Fibroblast of peridontal ligament (primary cell): ENCODE data around the gene NDUFV1.
A peak's percentile ranks its signal among the peaks of the same experiment; 100 is the strongest.

Experiments used
- DNase-seq: peaks from one replicate; pipeline ENCODE4 v3.0.0-alpha.2; 2010; ENCODE audit errors: extremely low read depth

The NDUFV1 gene

DNA sequence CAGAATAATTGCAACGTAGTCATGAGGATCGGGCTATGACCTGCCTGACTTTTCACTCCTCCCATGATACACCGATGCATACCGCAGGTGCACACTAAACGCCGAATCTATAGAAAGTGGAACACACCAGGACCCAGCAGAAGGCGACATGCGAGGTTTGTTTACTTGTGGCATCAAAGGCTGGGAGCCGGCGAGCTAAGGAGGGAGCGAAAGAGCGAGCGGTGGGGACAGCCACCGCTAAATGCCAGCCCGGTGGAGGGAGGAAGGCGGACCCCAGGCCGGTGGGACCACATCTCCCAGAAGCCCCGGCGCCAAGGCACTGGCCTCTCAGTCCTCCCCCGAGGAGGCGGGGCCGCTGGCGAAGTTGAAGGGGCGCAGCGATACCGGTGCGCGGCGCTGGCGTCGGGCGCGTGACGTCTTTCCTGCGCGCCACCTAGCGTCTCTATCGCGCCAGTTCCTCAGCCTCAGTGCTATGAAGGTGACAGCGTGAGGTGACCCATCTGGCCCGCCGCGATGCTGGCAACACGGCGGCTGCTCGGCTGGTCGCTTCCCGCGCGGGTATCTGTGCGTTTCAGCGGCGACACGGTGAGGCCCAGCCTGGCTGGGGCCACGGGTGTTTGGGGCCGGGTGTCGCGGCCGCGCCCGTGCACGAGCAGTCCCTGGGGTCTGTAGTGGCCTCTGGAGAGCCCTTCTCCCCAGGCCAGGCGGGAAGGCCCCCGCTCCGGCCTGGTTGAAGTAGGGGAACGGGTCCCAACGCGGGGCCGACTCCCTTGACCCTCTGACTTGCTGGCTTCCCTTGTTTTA lies at the start of gene NDUFV1:
Gene NDUFV1, plus strand, starts transcription at position 445 of the 804 bp plus-strand sequence. Its CDS starts 69 bp downstream, at position 514.
- peak; percentile 85 for DNase-seq

DNA sequence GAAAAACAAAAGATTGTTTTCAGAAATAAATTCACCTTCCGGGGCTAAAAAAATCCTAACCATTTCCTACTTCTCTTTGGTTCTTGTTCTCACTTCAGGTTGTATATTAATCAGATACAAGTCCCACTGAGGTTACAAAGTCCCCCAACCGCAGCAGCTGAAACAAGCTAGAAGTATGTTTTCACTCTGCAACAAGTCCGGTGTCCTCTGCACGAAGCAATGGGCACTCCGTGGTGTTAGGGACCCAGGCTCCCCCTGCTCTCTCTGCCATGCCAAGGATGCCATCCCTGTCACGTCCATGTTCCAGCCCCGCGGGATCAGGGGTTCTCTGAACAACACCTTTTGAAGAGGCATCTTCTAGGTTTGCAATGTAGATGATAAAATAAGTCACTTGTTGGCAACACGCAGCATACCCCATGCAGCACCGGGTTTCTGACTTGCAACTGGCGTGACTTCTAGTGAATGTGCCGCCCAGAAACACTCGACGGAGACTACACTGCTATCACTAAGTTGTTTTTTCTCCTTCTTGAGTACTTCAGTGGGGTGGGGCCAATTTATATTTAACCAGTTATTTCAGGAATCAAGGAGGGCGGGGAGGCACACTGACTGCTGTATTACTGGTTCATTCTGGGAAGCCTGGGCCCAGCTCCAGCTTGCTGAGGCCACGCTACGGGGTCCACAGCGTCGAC lies 48.5 kb upstream of the NDUFV1 start:
- no peak for DNase-seq

DNA sequence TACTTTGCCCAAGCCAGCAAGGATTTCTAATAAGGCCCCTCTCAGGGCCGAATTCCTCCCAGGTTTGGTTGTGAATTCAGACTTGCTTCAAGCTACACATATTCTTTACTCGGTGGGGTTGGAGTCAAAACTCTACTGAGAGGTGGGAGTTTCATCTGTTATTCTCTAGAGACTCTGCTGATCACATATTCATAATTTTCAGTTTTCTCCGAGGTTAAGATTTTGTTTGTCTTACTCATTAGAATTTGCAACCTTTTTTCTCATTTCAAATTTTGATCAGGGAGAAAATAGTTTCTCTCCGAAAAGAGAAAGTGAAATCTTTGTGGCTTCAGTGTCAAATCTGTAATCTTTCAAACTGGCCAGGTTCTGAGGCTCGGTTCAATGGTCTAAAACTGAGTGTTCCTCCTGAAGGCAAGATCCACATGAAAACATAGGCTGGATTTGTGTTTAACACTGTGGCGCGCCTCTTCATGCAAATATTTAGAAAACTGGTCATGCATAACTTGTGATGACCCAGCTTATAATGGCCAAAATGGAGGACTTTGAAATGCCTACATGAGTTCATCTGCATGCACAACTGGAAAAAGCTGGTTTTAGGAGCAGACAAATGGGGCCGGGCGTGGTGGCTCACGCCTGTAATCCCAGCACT lies 44.6 kb upstream of the NDUFV1 start:
- DNase-seq = no peak

GRCh38 chr11:67562963-67563704 lies 43.6 kb upstream of the NDUFV1 start:
- no peak for DNase-seq

GRCh38 chr11:67563705-67564114 lies 43.0 kb upstream of the NDUFV1 start:
- DNase-seq = peak; percentile 75

DNA sequence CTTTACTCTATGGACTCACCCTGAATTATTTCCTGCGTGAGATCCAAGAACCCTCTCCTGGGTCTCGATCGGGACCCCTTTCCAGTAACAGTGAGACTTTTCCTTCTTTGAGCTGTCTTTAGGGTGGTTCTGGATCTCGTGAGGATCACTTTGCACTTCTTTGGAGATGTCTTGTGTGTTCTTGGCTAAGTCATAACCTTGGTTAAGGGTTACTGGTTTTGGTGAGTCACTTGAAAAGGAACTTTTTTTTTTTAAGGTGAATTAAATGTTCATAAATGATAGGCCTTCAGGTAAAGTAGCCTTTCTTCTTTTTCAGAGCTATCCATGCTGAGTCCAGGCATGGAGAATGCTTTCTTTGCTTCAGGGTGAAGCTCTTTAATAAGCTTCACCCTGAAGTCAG lies 42.5 kb upstream of the NDUFV1 start:
- no peak for DNase-seq

GRCh38 chr11:67571443-67571842 lies 35.3 kb upstream of the NDUFV1 start:
- no peak for DNase-seq

- DNase-seq = no peak
Measured at GRCh38 chr11:67572305-67572704, 34.4 kb upstream of the NDUFV1 start.

GRCh38 chr11:67572747-67573419 lies 33.9 kb upstream of the NDUFV1 start:
- peak; percentile 36 for DNase-seq

DNA sequence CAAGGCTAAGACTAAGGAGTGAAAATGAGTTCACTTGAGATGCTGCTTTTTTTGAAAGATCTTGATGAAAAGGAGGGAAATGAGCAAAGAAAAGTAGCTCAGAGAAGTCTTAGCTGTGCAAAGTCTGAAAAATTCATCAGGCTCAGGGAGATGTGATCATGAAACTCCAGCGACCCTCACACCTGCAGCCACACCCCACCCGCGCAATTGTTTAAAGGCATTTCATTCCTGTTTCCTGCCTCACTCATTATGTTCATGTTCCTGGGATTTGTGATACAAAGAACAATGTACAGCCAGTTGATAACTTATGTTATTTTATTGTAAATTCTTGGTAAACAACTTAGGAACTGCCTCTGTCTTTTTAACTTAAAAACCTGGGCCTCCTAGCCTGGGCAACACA lies 31.8 kb upstream of the NDUFV1 start:
- no peak for DNase-seq

- no peak for DNase-seq
Measured at GRCh38 chr11:67576735-67577475, 29.8 kb upstream of the NDUFV1 start.

GRCh38 chr11:67577951-67578350 lies 28.8 kb upstream of the NDUFV1 start:
- no peak for DNase-seq

GRCh38 chr11:67581469-67581868 lies 25.3 kb upstream of the NDUFV1 start:
- DNase-seq = no peak

GRCh38 chr11:67582011-67582410 lies 24.7 kb upstream of the NDUFV1 start:
- DNase-seq = no peak

DNA sequence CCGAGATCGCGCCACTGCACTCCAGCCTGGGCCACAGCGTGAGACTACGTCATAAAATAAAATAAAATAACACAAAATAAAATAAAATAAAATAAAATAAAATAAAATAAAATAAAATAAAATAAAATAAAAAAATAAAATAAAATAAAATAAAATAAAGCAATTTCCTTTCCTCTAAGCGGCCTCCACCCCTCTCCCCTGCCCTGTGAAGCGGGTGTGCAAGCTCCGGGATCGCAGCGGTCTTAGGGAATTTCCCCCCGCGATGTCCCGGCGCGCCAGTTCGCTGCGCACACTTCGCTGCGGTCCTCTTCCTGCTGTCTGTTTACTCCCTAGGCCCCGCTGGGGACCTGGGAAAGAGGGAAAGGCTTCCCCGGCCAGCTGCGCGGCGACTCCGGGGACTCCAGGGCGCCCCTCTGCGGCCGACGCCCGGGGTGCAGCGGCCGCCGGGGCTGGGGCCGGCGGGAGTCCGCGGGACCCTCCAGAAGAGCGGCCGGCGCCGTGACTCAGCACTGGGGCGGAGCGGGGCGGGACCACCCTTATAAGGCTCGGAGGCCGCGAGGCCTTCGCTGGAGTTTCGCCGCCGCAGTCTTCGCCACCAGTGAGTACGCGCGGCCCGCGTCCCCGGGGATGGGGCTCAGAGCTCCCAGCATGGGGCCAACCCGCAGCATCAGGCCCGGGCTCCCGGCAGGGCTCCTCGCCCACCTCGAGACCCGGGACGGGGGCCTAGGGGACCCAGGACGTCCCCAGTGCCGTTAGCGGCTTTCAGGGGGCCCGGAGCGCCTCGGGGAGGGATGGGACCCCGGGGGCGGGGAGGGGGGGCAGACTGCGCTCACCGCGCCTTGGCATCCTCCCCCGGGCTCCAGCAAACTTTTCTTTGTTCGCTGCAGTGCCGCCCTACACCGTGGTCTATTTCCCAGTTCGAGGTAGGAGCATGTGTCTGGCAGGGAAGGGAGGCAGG lies 23.2 kb upstream of the NDUFV1 start, which contains the start of gene GSTP1:
Gene GSTP1, plus strand, starts transcription at position 566 of the 958 bp plus-strand sequence. Its CDS starts 32 bp downstream, at position 598.
- peak; percentile 81 for DNase-seq

DNA sequence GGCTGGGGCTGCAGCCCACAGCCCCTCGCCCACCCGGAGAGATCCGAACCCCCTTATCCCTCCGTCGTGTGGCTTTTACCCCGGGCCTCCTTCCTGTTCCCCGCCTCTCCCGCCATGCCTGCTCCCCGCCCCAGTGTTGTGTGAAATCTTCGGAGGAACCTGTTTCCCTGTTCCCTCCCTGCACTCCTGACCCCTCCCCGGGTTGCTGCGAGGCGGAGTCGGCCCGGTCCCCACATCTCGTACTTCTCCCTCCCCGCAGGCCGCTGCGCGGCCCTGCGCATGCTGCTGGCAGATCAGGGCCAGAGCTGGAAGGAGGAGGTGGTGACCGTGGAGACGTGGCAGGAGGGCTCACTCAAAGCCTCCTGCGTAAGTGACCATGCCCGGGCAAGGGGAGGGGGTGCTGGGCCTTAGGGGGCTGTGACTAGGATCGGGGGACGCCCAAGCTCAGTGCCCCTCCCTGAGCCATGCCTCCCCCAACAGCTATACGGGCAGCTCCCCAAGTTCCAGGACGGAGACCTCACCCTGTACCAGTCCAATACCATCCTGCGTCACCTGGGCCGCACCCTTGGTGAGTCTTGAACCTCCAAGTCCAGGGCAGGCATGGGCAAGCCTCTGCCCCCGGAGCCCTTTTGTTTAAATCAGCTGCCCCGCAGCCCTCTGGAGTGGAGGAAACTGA lies 22.4 kb upstream of the NDUFV1 start:
- DNase-seq = peak; percentile 53

DNA sequence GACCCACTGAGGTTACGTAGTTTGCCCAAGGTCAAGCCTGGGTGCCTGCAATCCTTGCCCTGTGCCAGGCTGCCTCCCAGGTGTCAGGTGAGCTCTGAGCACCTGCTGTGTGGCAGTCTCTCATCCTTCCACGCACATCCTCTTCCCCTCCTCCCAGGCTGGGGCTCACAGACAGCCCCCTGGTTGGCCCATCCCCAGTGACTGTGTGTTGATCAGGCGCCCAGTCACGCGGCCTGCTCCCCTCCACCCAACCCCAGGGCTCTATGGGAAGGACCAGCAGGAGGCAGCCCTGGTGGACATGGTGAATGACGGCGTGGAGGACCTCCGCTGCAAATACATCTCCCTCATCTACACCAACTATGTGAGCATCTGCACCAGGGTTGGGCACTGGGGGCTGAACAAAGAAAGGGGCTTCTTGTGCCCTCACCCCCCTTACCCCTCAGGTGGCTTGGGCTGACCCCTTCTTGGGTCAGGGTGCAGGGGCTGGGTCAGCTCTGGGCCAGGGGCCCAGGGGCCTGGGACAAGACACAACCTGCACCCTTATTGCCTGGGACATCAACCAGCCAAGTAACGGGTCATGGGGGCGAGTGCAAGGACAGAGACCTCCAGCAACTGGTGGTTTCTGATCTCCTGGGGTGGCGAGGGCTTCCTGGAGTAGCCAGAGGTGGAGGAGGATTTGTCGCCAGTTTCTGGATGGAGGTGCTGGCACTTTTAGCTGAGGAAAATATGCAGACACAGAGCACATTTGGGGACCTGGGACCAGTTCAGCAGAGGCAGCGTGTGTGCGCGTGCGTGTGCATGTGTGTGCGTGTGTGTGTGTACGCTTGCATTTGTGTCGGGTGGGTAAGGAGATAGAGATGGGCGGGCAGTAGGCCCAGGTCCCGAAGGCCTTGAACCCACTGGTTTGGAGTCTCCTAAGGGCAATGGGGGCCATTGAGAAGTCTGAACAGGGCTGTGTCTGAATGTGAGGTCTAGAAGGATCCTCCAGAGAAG lies 21.6 kb upstream of the NDUFV1 start:
- DNase-seq = no peak

- DNase-seq = no peak
Measured at GRCh38 chr11:67585911-67586310, 20.8 kb upstream of the NDUFV1 start.
